Measurements from ENCODE around the gene BTBD8.

DNA sequence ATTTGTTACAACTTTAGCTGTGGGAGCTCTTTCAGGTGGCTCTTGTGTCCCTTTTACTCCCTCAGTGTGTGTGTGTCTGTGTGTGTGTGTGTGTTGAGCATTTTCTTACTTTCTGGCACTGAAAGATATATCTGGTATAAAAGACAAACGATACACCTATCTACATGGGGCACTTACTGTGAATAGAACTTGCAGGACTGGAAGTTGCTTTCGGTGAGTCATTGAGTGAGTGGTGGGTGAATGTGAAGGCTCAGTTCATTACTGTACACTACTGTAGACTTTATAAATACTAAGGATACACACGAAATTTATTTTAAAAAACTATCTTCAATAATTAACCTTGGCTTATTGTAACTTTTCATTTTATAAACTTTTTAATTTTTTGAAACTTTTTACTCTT, 38.7 kb downstream of the BTBD8 start:
- TF ChIP-seq CTCF (IDR thresholded peaks at IDR 0.05 in 4 of 5, conservative IDR thresholded peaks at IDR 0.05 in 1 of 5) (no peak), POLR2A (IDR thresholded peaks at IDR 0.05) (no peak)

Data from gastrocnemius medialis (tissue), 4 donors.